Liver (tissue), 3 donors: Measurements from ENCODE around the gene S100Z.

ENCODE experiments used
- CTCF ChIP-seq: fragments of 150-350 bp; IDR thresholded peaks from 2 replicates; pipeline ENCODE4 v1.5.1; 2017; ENCODE audit warnings: improper control_type of control experiment, low read depth, low read length; ENCODE audit not compliant: missing input control
- GABPA ChIP-seq, 2 donors: IDR thresholded peaks in 1 of 2; conservative IDR thresholded peaks in 1 of 2; 2 replicates each; pipeline ENCODE4 v1.6.1; 2016; ENCODE audit warnings: antibody characterized with exemption in 2 of 2, mild to moderate bottlenecking in 1 of 2, moderate library complexity in 1 of 2
- RAD21 ChIP-seq, 2 donors: IDR thresholded peaks; 2 replicates each; pipeline ENCODE4 v1.6.1; 2016; ENCODE audit warnings: antibody characterized with exemption in 2 of 2, mild to moderate bottlenecking in 2 of 2
- YY1 ChIP-seq: IDR thresholded peaks from 2 replicates; pipeline ENCODE4 v1.6.1; 2016; ENCODE audit warnings: antibody characterized with exemption, mild to moderate bottlenecking
- ZBTB33 ChIP-seq: IDR thresholded peaks from 2 replicates; pipeline ENCODE4 v1.6.1; 2016; ENCODE audit warnings: antibody characterized with exemption
- donor health status: healthy.
- donor health status: healthy.

GRCh38 chr5:76893294-76893693 is 43.5 kb downstream of the S100Z start:
- TF ChIP-seq RAD21 (IDR thresholded peaks at IDR 0.05): no peak
- no peak for TF ChIP-seq ZBTB33
- no peak for TF ChIP-seq CTCF
- TF ChIP-seq YY1: no peak
- no peak for TF ChIP-seq GABPA (IDR thresholded peaks at IDR 0.05 in 1 of 2, conservative IDR thresholded peaks at IDR 0.05 in 1 of 2)
